OCI-LY7 (cell line): Measurements from ENCODE around the gene MPPED1. TPM values are rescaled to one million over a fixed set of nuclear protein-coding genes. Genes with fewer than 3 reads are reported as not detected.
A peak's percentile ranks its signal among the peaks of the same experiment; 100 is the strongest.

Experiments used
- BruUV-seq: library from RNA; stranded (reverse); fragments of 400-500 nt; replicated peaks from 2 replicates; lab custom pipeline; 2021; lab: Mats Ljungman, UMichigan
- CTCF ChIA-PET: fragments of 300-600 bp; sonication (Branson Sonifier 250); formaldehyde crosslinking; loops from one replicate; lab custom pipeline; 2022; ENCODE audit warnings: antibody characterized with exemption; ENCODE audit not compliant: unreplicated experiment; lab: Charles Lee
- POLR2A ChIA-PET: fragments of 300-600 bp; sonication (Branson Sonifier 250); formaldehyde crosslinking; loops from one replicate; lab custom pipeline; 2022; ENCODE audit warnings: antibody characterized with exemption; lab: Charles Lee
- DNase-seq: peaks from one replicate; pipeline ENCODE4 v3.0.0-alpha.2; 2015; ENCODE audit warnings: low spot score
- H2AFZ ChIP-seq: fragments of 200-600 bp; sonication (generic), shearing (Covaris generic); 2 replicates; pipeline ENCODE4 v1.6.1; 2014; ENCODE audit warnings: mild to moderate bottlenecking, antibody characterized with exemption, low read length, moderate library complexity
- H3K27ac ChIP-seq: fragments of 200-600 bp; sonication (generic); 2 replicates; pipeline ENCODE4 v1.5.1; 2014; ENCODE audit warnings: mixed run types, low read depth, mild to moderate bottlenecking, moderate library complexity, low read length, inconsistent platforms; ENCODE audit not compliant: poor library complexity, severe bottlenecking
- H3K36me3 ChIP-seq: fragments of 200-600 bp; sonication (generic); 2 replicates; pipeline ENCODE4 v1.6.1; 2014; ENCODE audit warnings: mild to moderate bottlenecking, antibody characterized with exemption, low read length, moderate library complexity, mixed read lengths; ENCODE audit not compliant: insufficient read depth
- H3K4me1 ChIP-seq: fragments of 200-600 bp; sonication (generic); 2 replicates; pipeline ENCODE4 v1.5.1; 2014; ENCODE audit warnings: mild to moderate bottlenecking, low read length; ENCODE audit not compliant: insufficient read depth, poor library complexity, severe bottlenecking
- H3K4me2 ChIP-seq: fragments of 200-600 bp; sonication (generic); 2 replicates; pipeline ENCODE4 v1.6.1; 2014; ENCODE audit warnings: mild to moderate bottlenecking, low read length
- H3K4me3 ChIP-seq: fragments of 200-600 bp; sonication (generic); 2 replicates; pipeline ENCODE4 v1.5.1; 2014; ENCODE audit warnings: mild to moderate bottlenecking, low read depth, low read length; ENCODE audit not compliant: poor library complexity, severe bottlenecking
- H3K79me2 ChIP-seq: fragments of 200-600 bp; sonication (generic); 2 replicates; pipeline ENCODE4 v1.6.1; 2016; ENCODE audit warnings: low read depth, mild to moderate bottlenecking, low read length, moderate library complexity, mixed read lengths; ENCODE audit not compliant: insufficient read depth
- H3K9me2 ChIP-seq: fragments of 200-600 bp; sonication (generic); 2 replicates; pipeline ENCODE4 v1.6.1; 2016; ENCODE audit warnings: mild to moderate bottlenecking, low read length, mixed read lengths; ENCODE audit not compliant: insufficient read depth
- H3K9me3 ChIP-seq: fragments of 200-600 bp; sonication (generic); 2 replicates; pipeline ENCODE4 v1.6.1; 2014; ENCODE audit warnings: mild to moderate bottlenecking, mixed run types, low read length, mixed read lengths
- H4K20me1 ChIP-seq: fragments of 200-600 bp; sonication (generic); 2 replicates; pipeline ENCODE4 v1.6.1; 2014; ENCODE audit warnings: mild to moderate bottlenecking, antibody characterized with exemption, low read length, moderate library complexity, mixed read lengths; ENCODE audit not compliant: insufficient read depth
- EZH2phosphoT487 ChIP-seq: fragments of 200-600 bp; sonication (generic); IDR thresholded peaks from 2 replicates; pipeline ENCODE4 v1.6.1; 2018; ENCODE audit warnings: low read depth, borderline replicate concordance, mild to moderate bottlenecking, mixed run types, antibody characterized with exemption, low read length, moderate library complexity, mixed read lengths
- intact Hi-C: fragments of 100-400 bp; cut with micrococcal nuclease; formaldehyde crosslinking; loops from one replicate; pipeline ENCODE4 v1.10.0; 2022; ENCODE audit not compliant: unreplicated experiment
- total RNA-seq, 2 experiments: library from RNA; depleted of rRNA in 1 of 2; stranded (reverse); fragments of >200 nt in 1 of 2; shearing (Covaris generic) in 1 of 2; gene quantifications; 2 replicates each; pipeline ENCODE4 v1.2.3, GENCODE V29; 2014 to 2022
- TF ChIP-seq, protein P1 (sequence below): fragments of 200-600 bp; sonication (generic); conservative IDR thresholded peaks from 2 replicates; pipeline ENCODE4 v1.5.1; 2014; ENCODE audit warnings: mild to moderate bottlenecking, antibody characterized with exemption, low read length, moderate library complexity, mixed read lengths

MPPED1 gene
- total RNA-seq, 2 experiments from 2014 or later, result not detected

DNA sequence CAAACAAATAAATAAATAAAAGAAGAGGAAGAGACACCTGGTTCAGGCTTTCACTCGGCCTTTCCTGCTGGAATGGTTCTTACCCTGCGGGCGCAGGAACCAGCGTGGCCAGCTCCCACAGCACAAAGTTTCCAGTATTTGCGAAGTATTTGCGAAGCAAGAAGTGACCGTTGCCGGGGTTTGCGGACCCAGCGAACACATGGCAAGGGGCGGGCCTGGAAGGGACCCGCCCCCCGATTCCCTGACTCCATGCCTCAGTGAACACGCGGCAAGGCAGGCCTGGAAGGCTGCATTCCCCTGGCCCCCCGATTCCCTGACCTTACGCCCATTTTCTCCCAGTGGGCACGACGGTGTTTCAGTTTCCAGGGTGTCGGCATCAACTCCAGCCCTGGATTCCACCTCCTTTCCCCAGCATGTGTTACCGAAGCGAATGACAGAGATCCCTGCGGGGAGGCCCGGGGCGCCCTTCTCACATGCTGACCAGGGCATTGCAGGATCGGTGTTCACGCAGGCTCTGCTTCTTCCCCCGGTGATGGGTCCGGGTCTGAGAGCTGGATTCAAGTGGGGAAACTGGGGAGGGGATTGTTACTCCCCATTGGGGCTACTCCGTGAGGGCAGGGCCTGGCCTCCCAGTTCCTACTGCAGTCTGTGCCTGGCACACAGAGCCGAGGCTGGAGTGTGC lies 102.8 kb downstream of the MPPED1 start:
- H2AFZ ChIP-seq, result no peak overlapping the region
- intact Hi-C loops, result no loop called here
- TF ChIP-seq, protein P1, sequence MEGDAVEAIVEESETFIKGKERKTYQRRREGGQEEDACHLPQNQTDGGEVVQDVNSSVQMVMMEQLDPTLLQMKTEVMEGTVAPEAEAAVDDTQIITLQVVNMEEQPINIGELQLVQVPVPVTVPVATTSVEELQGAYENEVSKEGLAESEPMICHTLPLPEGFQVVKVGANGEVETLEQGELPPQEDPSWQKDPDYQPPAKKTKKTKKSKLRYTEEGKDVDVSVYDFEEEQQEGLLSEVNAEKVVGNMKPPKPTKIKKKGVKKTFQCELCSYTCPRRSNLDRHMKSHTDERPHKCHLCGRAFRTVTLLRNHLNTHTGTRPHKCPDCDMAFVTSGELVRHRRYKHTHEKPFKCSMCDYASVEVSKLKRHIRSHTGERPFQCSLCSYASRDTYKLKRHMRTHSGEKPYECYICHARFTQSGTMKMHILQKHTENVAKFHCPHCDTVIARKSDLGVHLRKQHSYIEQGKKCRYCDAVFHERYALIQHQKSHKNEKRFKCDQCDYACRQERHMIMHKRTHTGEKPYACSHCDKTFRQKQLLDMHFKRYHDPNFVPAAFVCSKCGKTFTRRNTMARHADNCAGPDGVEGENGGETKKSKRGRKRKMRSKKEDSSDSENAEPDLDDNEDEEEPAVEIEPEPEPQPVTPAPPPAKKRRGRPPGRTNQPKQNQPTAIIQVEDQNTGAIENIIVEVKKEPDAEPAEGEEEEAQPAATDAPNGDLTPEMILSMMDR, result no peak
- TF ChIP-seq EZH2phosphoT487, result no peak
- DNase-seq, result no peak
- no peak overlapping the region for H3K4me3 ChIP-seq
- no peaks in the 10 kb centered on the region for H3K4me1 ChIP-seq
- no peaks in the 10 kb centered on the region for H4K20me1 ChIP-seq
- H3K4me2 ChIP-seq, result no peak overlapping the region
- ChIA-PET CTCF (no interaction called here), POLR2A (no interaction called here)
- H3K36me3 ChIP-seq, result no peaks in the 10 kb centered on the region
- no TSS peak for BruUV-seq
- no peaks in the 10 kb centered on the region for H3K79me2 ChIP-seq
- H3K9me3 ChIP-seq, result no peaks in the 10 kb centered on the region
- H3K9me2 ChIP-seq, result no peaks in the 10 kb centered on the region
- no peak overlapping the region for H3K27ac ChIP-seq

DNA sequence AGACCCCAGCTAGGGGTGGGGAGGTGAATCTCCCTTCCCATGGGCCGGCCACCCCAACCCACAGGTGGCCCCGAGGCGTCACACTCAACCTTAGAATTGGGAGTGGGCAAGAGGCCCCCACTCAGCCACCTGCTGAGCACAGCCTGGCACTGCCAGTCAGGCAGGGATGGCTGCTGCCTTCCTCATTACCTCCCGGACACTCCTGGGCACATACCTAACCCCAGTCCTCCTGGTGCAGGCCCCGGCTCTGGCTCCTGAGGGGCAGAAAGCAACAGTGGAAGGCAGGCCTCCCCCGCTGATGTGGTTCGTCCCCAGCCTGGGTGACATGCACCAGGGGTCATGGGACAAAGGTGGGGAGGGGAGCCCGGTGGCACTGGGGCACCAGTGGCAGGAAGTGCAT lies 103.6 kb downstream of the MPPED1 start:
- ChIA-PET CTCF (no interaction called here), POLR2A (no interaction called here)
- Histone ChIP-seq H3K9me3 (no peaks in the 10 kb centered on the region), H3K79me2 (no peaks in the 10 kb centered on the region), H3K36me3 (no peaks in the 10 kb centered on the region), H3K27ac (no peak overlapping the region), H3K4me3 (no peak overlapping the region), H3K4me1 (no peaks in the 10 kb centered on the region), H2AFZ (no peak overlapping the region), H4K20me1 (no peaks in the 10 kb centered on the region), H3K4me2 (no peak overlapping the region), H3K9me2 (no peaks in the 10 kb centered on the region)
- no TSS peak for BruUV-seq
- TF ChIP-seq EZH2phosphoT487, result no peak
- DNase-seq, result no peak
- intact Hi-C loops, result no loop called here

DNA sequence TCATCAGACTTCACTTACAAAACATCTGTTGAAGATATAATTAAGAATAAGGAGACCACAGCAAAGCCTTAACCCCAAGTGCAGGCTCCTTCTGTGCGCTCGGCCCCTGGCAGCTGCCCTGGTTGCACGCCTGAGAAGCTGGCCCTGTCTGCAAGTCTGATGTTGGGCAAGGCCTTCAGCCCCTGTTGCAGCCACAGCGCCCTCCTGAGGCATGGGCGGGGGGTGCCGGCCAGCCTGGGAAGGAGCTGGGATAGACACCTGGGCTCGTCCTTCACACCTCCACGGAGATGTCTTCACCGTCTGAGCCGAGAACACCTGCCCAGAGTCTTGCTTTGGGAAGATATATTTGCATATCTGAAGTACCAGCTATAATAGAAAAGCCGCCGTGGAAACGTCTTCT lies 104.1 kb downstream of the MPPED1 start:
- Histone ChIP-seq H3K4me1 (no peaks in the 10 kb centered on the region), H3K27ac (no peak overlapping the region), H3K9me2 (no peaks in the 10 kb centered on the region), H3K79me2 (no peaks in the 10 kb centered on the region), H3K4me3 (no peak overlapping the region), H3K9me3 (no peaks in the 10 kb centered on the region), H2AFZ (no peak overlapping the region), H3K36me3 (no peaks in the 10 kb centered on the region), H3K4me2 (no peak overlapping the region), H4K20me1 (no peaks in the 10 kb centered on the region)
- intact Hi-C loops, result no loop called here
- ChIA-PET POLR2A (interaction anchor here (0.6 kb wide), 1 partner anchor 8 kb away, joined by 6 read pairs; no protein-coding TSS in a partner anchor), CTCF (no interaction called here)
- TF ChIP-seq EZH2phosphoT487, result no peak
- TF ChIP-seq, protein P1, result peak; percentile 40; the same call in 1 of the 2 replicates
- DNase-seq, result no peak
- BruUV-seq, result no TSS peak
